ENCODE data around the gene NUDT19. TPM values are rescaled to one million over a fixed set of nuclear protein-coding genes. Genes with fewer than 3 reads are reported as not detected.

The NUDT19 gene
- total RNA-seq, 1 experiment from 2014 or later, result 26.7 TPM

GRCh38 chr19:32676186-32676894 lies 15.3 kb upstream of the NUDT19 start:
- H3K9me3 ChIP-seq (ENCODE audit: insufficient read depth, low read depth), result no peaks in the 10 kb centered on the region
- no peaks in the 10 kb centered on the region for H3K27me3 ChIP-seq (ENCODE audit: insufficient read depth, low read depth)
- DNase-seq, result no peak
- H3F3A ChIP-seq (ENCODE audit: insufficient read depth, low read depth), result peaks cover 4% of the 10 kb centered on the region; the same call in 1 of the 2 replicates
- no peaks in the 10 kb centered on the region for H3K9me2 ChIP-seq (ENCODE audit: insufficient read depth)
- peaks cover 33% of the 10 kb centered on the region for H3K79me2 ChIP-seq (ENCODE audit: low read depth)
- no TSS peak for BruUV-seq (replicated peaks)
- peaks cover 10% of the 10 kb centered on the region; the same call in 1 of the 2 replicates for H3K4me1 ChIP-seq (replicated peaks; ENCODE audit: insufficient read depth)
- POLR2A ChIA-PET (ENCODE audit: unreplicated experiment), result no interaction called here
- CTCF ChIA-PET, result no interaction called here
- H2AFZ ChIP-seq, result no peak overlapping the region
- no peak overlapping the region for H3K27ac ChIP-seq
- intact Hi-C loops (cut with micrococcal nuclease; ENCODE audit: unreplicated experiment), result no loop called here
- no peaks in the 10 kb centered on the region for H3K36me3 ChIP-seq (ENCODE audit: low read depth)
- H4K20me1 ChIP-seq (ENCODE audit: insufficient read depth), result peaks cover 30% of the 10 kb centered on the region
- peak overlapping the region; percentile 100 for H3K4me2 ChIP-seq
- TF ChIP-seq EZH2 (IDR thresholded peaks at IDR 0.05; ENCODE audit: low read depth) (no peak), CTCF (conservative IDR thresholded peaks at IDR 0.05) (no peak)
- peak overlapping the region; percentile 89; the same call in 1 of the 2 replicates for H3K4me3 ChIP-seq

GRCh38 chr19:32676895-32677359 lies 14.7 kb upstream of the NUDT19 start:
- no peaks in the 10 kb centered on the region for H3K36me3 ChIP-seq (ENCODE audit: low read depth)
- no peak overlapping the region for H3K4me2 ChIP-seq
- ChIA-PET POLR2A (ENCODE audit: unreplicated experiment) (no interaction called here), CTCF (no interaction called here)
- no peak for DNase-seq
- H3K79me2 ChIP-seq (ENCODE audit: low read depth), result peaks cover 27% of the 10 kb centered on the region
- H2AFZ ChIP-seq, result no peak overlapping the region
- BruUV-seq (replicated peaks), result no TSS peak
- intact Hi-C loops (cut with micrococcal nuclease; ENCODE audit: unreplicated experiment), result no loop called here
- peaks cover 13% of the 10 kb centered on the region for H3K4me1 ChIP-seq (replicated peaks; ENCODE audit: insufficient read depth)
- TF ChIP-seq CTCF (conservative IDR thresholded peaks at IDR 0.05) (no peak), EZH2 (IDR thresholded peaks at IDR 0.05; ENCODE audit: low read depth) (no peak)
- H3K27ac ChIP-seq, result no peak overlapping the region
- H3K4me3 ChIP-seq, result no peak overlapping the region
- no peaks in the 10 kb centered on the region for H3K9me3 ChIP-seq (ENCODE audit: insufficient read depth, low read depth)
- no peaks in the 10 kb centered on the region for H3K27me3 ChIP-seq (ENCODE audit: insufficient read depth, low read depth)
- no peaks in the 10 kb centered on the region for H3K9me2 ChIP-seq (ENCODE audit: insufficient read depth)
- H4K20me1 ChIP-seq (ENCODE audit: insufficient read depth), result peaks cover 24% of the 10 kb centered on the region
- peaks cover 6% of the 10 kb centered on the region; the same call in 1 of the 2 replicates for H3F3A ChIP-seq (ENCODE audit: insufficient read depth, low read depth)

- H3F3A ChIP-seq (ENCODE audit: insufficient read depth, low read depth), result peaks cover 9% of the 10 kb centered on the region; the same call in 1 of the 2 replicates
- H3K4me2 ChIP-seq, result no peak overlapping the region
- peaks cover 17% of the 10 kb centered on the region for H4K20me1 ChIP-seq (ENCODE audit: insufficient read depth)
- TF ChIP-seq EZH2 (IDR thresholded peaks at IDR 0.05; ENCODE audit: low read depth) (no peak), CTCF (conservative IDR thresholded peaks at IDR 0.05) (no peak)
- H3K4me3 ChIP-seq, result no peak overlapping the region
- H2AFZ ChIP-seq, result no peak overlapping the region
- no peaks in the 10 kb centered on the region for H3K36me3 ChIP-seq (ENCODE audit: low read depth)
- peaks cover 20% of the 10 kb centered on the region for H3K79me2 ChIP-seq (ENCODE audit: low read depth)
- ChIA-PET CTCF (no interaction called here), POLR2A (ENCODE audit: unreplicated experiment) (no interaction called here)
- H3K27ac ChIP-seq, result no peak overlapping the region
- DNase-seq, result no peak
- BruUV-seq (replicated peaks), result no TSS peak
- peaks cover 20% of the 10 kb centered on the region for H3K4me1 ChIP-seq (replicated peaks; ENCODE audit: insufficient read depth)
- no peaks in the 10 kb centered on the region for H3K27me3 ChIP-seq (ENCODE audit: insufficient read depth, low read depth)
- H3K9me3 ChIP-seq (ENCODE audit: insufficient read depth, low read depth), result no peaks in the 10 kb centered on the region
- intact Hi-C loops (cut with micrococcal nuclease; ENCODE audit: unreplicated experiment), result no loop called here
- no peaks in the 10 kb centered on the region for H3K9me2 ChIP-seq (ENCODE audit: insufficient read depth)
Measured at GRCh38 chr19:32677657-32678056, 14.0 kb upstream of the NUDT19 start.
